Spinal cord (tissue), 10 donors: ENCODE results near the gene FOXA1. TPM values are rescaled to one million over a fixed set of nuclear protein-coding genes. Genes with fewer than 3 reads are reported as not detected.

Experiments
- DNase-seq, 6 donors: peaks; one replicate each; pipeline versions ENCODE4 v3.0.0 to v3.0.0-alpha.2; 2013 to 2015; ENCODE audit warnings: low spot score in 6 of 6, low read depth in 4 of 6
- H3K27ac ChIP-seq: one replicate; pipeline ENCODE4 v1.5.1; 2013; ENCODE audit warnings: low read depth, low read length, control low read depth
- H3K27me3 ChIP-seq: one replicate; pipeline ENCODE4 v1.6.1; 2013; ENCODE audit warnings: low read length; ENCODE audit not compliant: control insufficient read depth, insufficient read depth
- H3K36me3 ChIP-seq: one replicate; pipeline ENCODE4 v1.6.1; 2013; ENCODE audit warnings: low read length; ENCODE audit not compliant: control insufficient read depth, insufficient read depth
- H3K4me1 ChIP-seq: one replicate; pipeline ENCODE4 v1.6.1; 2013; ENCODE audit warnings: low read length; ENCODE audit not compliant: control insufficient read depth, insufficient read depth
- H3K4me3 ChIP-seq: one replicate; pipeline ENCODE4 v1.5.1; 2013; ENCODE audit warnings: low read depth, low read length, control low read depth
- H3K9me3 ChIP-seq: one replicate; pipeline ENCODE4 v1.6.1; 2013; ENCODE audit warnings: low read length; ENCODE audit not compliant: control insufficient read depth, insufficient read depth
- WGBS: methylation state at CpG from one replicate; pipeline ENCODE4 v1.1.5; 2013; ENCODE audit warnings: missing lambda C conversion rate; ENCODE audit not compliant: insufficient coverage; 5-methylcytosine and 5-hydroxymethylcytosine counted together
- long read RNA-seq, 4 donors: transcript quantifications; one replicate each; lab custom pipeline, GENCODE V29; 2026
- polyA plus RNA-seq, 2 donors: library from polyadenylated mRNA; unstranded; fragments of 120-200 nt; gene quantifications; one replicate each; pipeline ENCODE4 v1.2.1, GENCODE V29; 2013; ENCODE audit not compliant: insufficient read length in 2 of 2
- total RNA-seq, 2 donors: library from RNA; depleted of rRNA in 1 of 2; stranded (reverse); fragments of 120-200 nt in 1 of 2; fragments of >200 nt in 1 of 2; gene quantifications; one replicate each; pipeline versions ENCODE4 v1.2.3 to v1.2.4, GENCODE V29; 2013 to 2014
- donor health status: healthy.

The FOXA1 gene
- 1 to 10 TPM in 1 of 2 donors, under 1 TPM in 1; 0.40 to 2.7 TPM for total RNA-seq
- 1 to 10 TPM; 2.3 to 4.4 TPM for polyA plus RNA-seq
- long read RNA-seq, donor 1: 0 reads
- long read RNA-seq, donor 2, partial matches to known transcripts: 0 of 1 reads
- long read RNA-seq, donor 2, other reads (novel, unspliced or antisense): 0 of 1 reads
- long read RNA-seq, donor 3, partial matches to known transcripts: 0 of 1 reads
- long read RNA-seq, donor 3, other reads (novel, unspliced or antisense): 0 of 1 reads
- long read RNA-seq, donor 4, transcript FOXA1-201 (2 exons, 2,862 nt): major isoform, 13 of 13 reads
- long read RNA-seq, donor 4, partial matches to known transcripts: 0 of 13 reads
- long read RNA-seq, donor 4, other reads (novel, unspliced or antisense): 0 of 13 reads

DNA sequence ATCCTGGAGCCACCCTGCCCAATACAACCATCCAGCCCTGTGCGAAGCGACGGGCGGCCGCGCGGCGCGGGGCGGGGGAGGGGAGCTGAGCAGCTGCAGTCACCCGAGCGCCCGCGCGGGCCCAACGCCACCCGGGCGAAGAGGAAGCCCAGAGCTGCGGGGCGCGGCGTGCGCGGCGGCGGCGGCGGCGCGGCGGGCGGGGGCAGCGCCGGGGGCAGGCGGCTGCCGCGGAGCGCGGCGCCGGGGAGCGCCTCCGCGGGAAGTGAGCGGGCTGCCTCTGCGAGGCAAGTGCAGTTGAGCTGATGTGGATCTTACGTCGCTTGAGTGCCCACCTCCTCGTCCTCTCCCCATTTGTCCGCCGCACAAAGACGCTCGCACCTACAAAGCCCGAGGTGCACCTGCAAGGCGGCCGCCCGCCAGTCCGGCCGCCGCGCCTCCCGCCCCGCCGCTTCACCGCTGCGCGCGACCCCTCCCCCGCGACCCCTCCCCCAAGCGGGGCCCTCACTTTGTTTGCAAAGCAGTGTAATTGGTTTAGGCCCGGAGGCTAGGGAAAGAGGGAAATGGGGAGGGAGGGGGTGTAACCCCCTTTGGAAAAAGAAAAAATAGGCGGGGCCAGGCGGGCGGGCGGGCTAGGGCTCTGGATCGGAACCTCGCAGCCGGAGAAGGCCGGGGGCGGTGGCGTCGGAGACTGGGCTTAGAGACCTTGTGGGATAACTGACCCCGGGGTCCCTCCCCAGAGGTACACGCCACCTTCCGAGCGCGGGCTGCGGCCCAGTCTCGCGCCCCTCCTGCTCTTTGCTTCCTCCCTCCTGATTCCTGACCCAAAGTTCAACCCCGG lies at the start of gene FOXA1, which contains the start of gene TTC6:
FOXA1 (minus strand) TSS at position 279 of the 838 bp plus-strand sequence; CDS start at position 2, 277 bp downstream.
TTC6 (plus strand) TSS at position 659 of the 838 bp plus-strand sequence. CDS start 26,436 bp downstream, outside the sequence.
- Histone ChIP-seq H3K9me3 (no peaks in the 10 kb centered on the region), H3K36me3 (no peaks in the 10 kb centered on the region), H3K4me1 (peaks cover 56% of the 10 kb centered on the region), H3K4me3 (peak within 1 kb of the TSS; percentile 29), H3K27me3 (peaks cover 97% of the 10 kb centered on the region), H3K27ac (no peak within 1 kb of the TSS)
- WGBS: under 1% methylated on average over 84 of the region's 92 CpGs
- peak in 2 of 6 donors; percentile 26 to 49 for DNase-seq

DNA sequence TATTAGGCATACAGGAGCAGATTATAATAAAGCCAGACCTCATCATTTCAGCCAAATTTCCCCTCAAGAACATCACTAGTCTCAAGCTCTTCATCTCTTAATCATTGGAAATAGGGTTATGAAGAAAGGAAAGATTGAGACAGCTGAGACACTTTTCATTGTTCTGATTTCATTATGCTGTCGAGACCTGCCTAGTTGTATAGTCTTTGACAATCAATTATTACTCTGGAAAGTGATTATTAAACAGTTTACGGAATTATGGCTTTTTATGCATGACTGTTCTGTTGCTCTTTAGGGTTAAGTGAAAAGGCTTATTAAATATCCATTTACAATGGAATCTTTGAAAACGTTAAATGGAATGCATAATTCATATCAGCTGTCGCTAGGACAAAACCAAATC lies 48.7 kb upstream of the FOXA1 start:
- no peaks in the 10 kb centered on the region for H3K27me3 ChIP-seq
- H3K36me3 ChIP-seq: no peaks in the 10 kb centered on the region
- no peaks in the 10 kb centered on the region for H3K4me1 ChIP-seq
- no peak overlapping the region for H3K4me3 ChIP-seq
- no CpG with 5 or more reads among the region's 4 CpGs for WGBS
- no peak for DNase-seq
- H3K9me3 ChIP-seq: no peaks in the 10 kb centered on the region
- no peak overlapping the region for H3K27ac ChIP-seq

DNA sequence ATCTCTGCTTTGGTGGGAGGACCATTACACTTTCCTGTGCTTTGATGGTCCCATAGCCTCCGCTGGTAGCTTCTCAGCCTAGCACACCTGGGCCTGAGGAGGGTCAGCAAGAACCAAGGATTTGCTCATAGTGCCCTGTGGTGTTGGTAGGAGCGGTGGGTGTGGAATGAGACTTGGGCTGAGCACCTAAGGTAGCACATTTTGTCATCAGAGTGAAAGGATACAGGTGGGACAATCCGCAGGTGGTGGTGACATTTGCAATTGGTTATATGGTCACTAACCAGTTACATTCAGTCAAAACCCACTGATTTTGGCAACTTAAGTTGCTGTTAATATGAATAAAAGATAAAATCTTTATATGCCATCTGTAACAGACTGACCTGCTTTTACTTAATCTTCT lies 47.1 kb upstream of the FOXA1 start:
- 100% methylated on average over 1 of the region's 3 CpGs for WGBS
- Histone ChIP-seq H3K27me3 (no peaks in the 10 kb centered on the region), H3K36me3 (no peaks in the 10 kb centered on the region), H3K27ac (no peak overlapping the region), H3K4me3 (no peak overlapping the region), H3K9me3 (no peaks in the 10 kb centered on the region), H3K4me1 (no peaks in the 10 kb centered on the region)
- DNase-seq: no peak

- Histone ChIP-seq H3K4me3 (no peak overlapping the region), H3K27ac (no peak overlapping the region), H3K36me3 (no peaks in the 10 kb centered on the region), H3K4me1 (no peaks in the 10 kb centered on the region), H3K9me3 (no peaks in the 10 kb centered on the region), H3K27me3 (no peaks in the 10 kb centered on the region)
- DNase-seq: peak in 1 of 6 donors; percentile 13
- WGBS: no CpG with 5 or more reads among the region's 1 CpG
Observed at GRCh38 chr14:37641117-37641516, 46.1 kb upstream of the FOXA1 start.

DNA sequence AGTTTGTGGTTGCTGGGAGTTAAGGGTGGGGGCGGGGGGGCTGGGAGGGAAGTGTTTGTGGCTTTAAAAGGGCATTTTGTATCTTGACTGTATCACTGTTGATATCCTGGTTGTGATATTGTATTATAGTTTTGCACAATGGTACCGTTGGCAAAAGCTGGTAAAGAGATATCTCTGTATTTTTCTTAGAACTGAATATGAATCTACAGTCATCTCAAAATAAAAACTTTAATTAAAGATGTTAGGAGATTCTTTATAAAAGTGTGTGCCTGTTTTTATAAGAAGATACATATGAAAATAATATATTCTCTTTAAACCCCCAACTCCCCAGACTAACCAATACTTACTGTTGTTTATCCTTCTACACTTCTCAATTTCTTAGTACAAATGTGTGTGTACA lies 43.5 kb upstream of the FOXA1 start:
- H3K27me3 ChIP-seq: no peaks in the 10 kb centered on the region
- no peak overlapping the region for H3K4me3 ChIP-seq
- H3K27ac ChIP-seq: no peak overlapping the region
- no peaks in the 10 kb centered on the region for H3K9me3 ChIP-seq
- DNase-seq: no peak
- H3K4me1 ChIP-seq: no peaks in the 10 kb centered on the region
- no peaks in the 10 kb centered on the region for H3K36me3 ChIP-seq
- WGBS: 100% methylated on average over 1 of the region's 2 CpGs

DNA sequence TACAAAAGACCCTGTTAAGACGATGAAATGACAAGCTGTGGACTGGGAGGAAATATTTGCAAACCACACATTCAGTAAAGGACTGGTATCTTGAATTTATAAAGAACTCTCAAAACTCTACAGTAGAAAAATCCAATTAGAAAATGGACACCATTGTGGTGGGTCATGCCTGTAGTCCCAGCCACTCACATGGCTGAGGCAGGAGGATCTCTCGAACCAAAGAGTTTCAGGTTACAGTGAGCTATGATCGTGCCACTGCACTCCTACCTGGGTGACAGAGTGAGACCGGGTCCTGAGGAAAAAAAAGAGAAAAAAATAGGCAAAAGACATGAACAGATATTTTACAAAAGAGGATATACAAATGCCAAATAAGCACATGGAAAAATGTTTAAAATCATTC lies 42.3 kb upstream of the FOXA1 start:
- WGBS: no CpG with 5 or more reads among the region's 4 CpGs

DNA sequence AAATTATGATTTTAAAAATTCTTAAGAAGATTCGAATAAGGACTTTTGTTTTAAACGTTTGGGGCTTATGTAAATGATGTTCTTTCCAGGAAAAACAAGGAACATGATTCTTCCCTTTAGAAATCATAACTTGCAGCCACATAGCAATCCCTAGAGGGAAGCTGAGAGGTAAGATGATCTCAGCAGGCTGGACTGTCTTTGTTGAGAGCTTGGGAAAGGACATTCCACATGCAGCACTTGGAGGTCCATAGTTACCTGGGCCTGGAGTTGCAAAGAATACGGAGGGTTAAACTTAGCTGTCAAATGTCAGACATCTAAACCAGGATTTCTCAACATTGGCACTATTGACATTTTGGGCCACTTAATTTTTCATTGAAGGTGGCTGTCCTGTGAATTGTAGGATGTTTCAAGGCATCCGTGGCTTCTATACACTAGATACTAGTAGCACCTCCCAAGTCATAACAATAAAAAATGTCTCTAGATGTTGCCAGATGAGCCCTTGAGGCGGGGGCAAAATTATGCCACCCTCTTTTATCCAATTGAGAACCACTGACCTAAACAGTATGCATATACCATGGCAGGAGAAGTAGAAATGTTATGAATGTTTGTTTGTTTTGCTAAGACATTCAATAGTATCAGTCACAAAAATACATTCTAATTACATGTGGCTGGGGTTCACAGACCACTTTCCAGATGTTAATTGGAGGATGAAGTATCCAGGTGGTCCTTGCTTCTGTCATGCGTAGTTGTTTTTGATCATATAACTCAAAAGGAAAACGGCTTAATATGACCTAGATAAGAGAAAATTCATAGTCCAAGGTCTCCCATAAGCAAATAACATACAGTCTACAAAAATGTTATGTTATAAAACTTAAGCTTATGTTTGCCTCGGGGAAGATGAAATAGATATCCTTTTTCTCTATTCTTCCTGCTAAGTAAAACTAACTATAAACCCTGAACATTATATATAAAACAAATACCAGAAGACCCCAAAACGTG lies 30.8 kb upstream of the FOXA1 start:
- Histone ChIP-seq H3K4me1 (peaks cover 8% of the 10 kb centered on the region), H3K9me3 (no peaks in the 10 kb centered on the region), H3K27ac (no peak overlapping the region), H3K4me3 (no peak overlapping the region), H3K36me3 (no peaks in the 10 kb centered on the region), H3K27me3 (peaks cover 22% of the 10 kb centered on the region)
- no CpG with 5 or more reads among the region's 9 CpGs for WGBS
- no peak for DNase-seq

More for the DNA sequence above, 42.3 kb upstream of the FOXA1 start:
- Histone ChIP-seq H3K27ac (no peak overlapping the region), H3K9me3 (no peaks in the 10 kb centered on the region), H3K36me3 (no peaks in the 10 kb centered on the region), H3K4me1 (no peaks in the 10 kb centered on the region), H3K4me3 (no peak overlapping the region), H3K27me3 (no peaks in the 10 kb centered on the region)
- DNase-seq: no peak

- H3K36me3 ChIP-seq: no peaks in the 10 kb centered on the region
- no peak overlapping the region for H3K4me3 ChIP-seq
- H3K9me3 ChIP-seq: no peaks in the 10 kb centered on the region
- H3K27me3 ChIP-seq: peaks cover 27% of the 10 kb centered on the region
- peaks cover 8% of the 10 kb centered on the region for H3K4me1 ChIP-seq
- WGBS: 100% methylated on average over 1 of the region's 1 CpG
- no peak overlapping the region for H3K27ac ChIP-seq
- DNase-seq: no peak
Observed at GRCh38 chr14:37623971-37624370, 28.9 kb upstream of the FOXA1 start.

DNA sequence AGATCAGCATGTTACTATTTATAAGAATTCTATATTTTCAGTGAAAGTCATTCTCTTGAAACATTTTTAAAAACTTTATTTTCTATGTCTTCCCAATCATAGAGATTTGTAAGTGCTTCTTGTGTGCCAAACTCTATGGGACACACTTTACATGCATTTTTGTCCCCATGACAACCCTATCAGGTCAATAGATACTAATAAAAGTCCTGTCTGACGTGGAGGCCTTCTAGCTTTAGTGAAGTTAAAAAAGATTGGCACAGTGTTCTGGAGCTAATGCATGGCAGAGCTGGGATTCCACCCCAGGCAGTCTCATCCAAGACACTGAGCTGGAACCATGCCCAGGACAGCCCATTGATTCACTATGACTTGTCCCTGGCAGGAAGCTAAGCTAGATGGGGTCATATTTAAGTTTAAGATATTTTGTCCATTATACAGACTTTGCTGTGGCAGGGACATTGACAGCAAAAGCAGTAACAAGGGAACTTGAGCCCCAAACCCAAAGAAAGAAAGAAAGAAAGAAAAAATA lies 28.4 kb upstream of the FOXA1 start:
- no peaks in the 10 kb centered on the region for H3K36me3 ChIP-seq
- WGBS: no CpG with 5 or more reads among the region's 1 CpG
- no peak overlapping the region for H3K27ac ChIP-seq
- peaks cover 27% of the 10 kb centered on the region for H3K27me3 ChIP-seq
- no peaks in the 10 kb centered on the region for H3K9me3 ChIP-seq
- DNase-seq: peak in 2 of 6 donors; percentile 53 to 70
- peaks cover 8% of the 10 kb centered on the region for H3K4me1 ChIP-seq
- H3K4me3 ChIP-seq: no peak overlapping the region
